ENCODE results near the gene MYO5A.

DNA sequence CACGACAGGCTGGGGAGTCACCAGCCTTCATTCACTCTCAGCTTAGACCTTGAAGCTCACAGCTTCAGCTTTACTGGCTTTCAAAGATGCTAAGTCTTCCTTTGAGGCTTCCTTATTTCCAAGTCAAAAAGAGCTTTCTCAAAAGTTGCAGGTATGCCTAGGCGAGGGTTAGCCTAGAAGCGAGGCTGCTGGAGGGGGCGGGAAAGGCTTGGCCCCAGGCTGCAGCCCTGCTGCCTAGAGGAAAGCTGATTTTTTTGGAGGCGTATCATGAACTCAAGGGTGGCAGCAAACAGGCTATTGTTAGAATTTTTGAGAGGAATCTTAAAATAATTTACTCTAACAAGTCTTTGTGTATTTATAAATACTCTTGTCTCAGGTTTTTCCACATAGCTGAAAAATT, 270.2 kb downstream of the MYO5A start:
- TF ChIP-seq, protein P1, sequence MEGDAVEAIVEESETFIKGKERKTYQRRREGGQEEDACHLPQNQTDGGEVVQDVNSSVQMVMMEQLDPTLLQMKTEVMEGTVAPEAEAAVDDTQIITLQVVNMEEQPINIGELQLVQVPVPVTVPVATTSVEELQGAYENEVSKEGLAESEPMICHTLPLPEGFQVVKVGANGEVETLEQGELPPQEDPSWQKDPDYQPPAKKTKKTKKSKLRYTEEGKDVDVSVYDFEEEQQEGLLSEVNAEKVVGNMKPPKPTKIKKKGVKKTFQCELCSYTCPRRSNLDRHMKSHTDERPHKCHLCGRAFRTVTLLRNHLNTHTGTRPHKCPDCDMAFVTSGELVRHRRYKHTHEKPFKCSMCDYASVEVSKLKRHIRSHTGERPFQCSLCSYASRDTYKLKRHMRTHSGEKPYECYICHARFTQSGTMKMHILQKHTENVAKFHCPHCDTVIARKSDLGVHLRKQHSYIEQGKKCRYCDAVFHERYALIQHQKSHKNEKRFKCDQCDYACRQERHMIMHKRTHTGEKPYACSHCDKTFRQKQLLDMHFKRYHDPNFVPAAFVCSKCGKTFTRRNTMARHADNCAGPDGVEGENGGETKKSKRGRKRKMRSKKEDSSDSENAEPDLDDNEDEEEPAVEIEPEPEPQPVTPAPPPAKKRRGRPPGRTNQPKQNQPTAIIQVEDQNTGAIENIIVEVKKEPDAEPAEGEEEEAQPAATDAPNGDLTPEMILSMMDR (IDR thresholded peaks at IDR 0.05; ENCODE audit: insufficient read depth, low read length, poor library complexity, severe bottlenecking): no peak
- TF ChIP-seq EZH2phosphoT487 (conservative IDR thresholded peaks at IDR 0.05; ENCODE audit: low read length): no peak

Measured in SU-DHL-6 (cell line).